Neuronal stem cell (in vitro differentiated cells): ENCODE data around the gene ACTR1A.
A peak's percentile ranks its signal among the peaks of the same experiment; 100 is the strongest.

Source experiments
- DNase-seq: peaks from one replicate; pipeline ENCODE4 v3.0.0-alpha.2; 2013; ENCODE audit warnings: low spot score
- H2AFZ ChIP-seq: one replicate; pipeline ENCODE4 v1.6.1; 2013; ENCODE audit warnings: mild to moderate bottlenecking, low read length, inconsistent platforms
- H2AK5ac ChIP-seq: 2 replicates; pipeline ENCODE4 v1.6.1; 2013; ENCODE audit warnings: low read depth, mild to moderate bottlenecking, inconsistent platforms, low read length, moderate library complexity, mixed read lengths
- H2BK120ac ChIP-seq: 2 replicates; pipeline ENCODE4 v1.6.1; 2013; ENCODE audit warnings: low read depth, mild to moderate bottlenecking, inconsistent platforms, low read length, moderate library complexity, mixed read lengths
- H2BK12ac ChIP-seq: one replicate; pipeline ENCODE4 v1.6.1; 2013; ENCODE audit warnings: low read length, inconsistent platforms
- H2BK15ac ChIP-seq: 2 replicates; pipeline ENCODE4 v1.6.1; 2013; ENCODE audit warnings: mild to moderate bottlenecking, low read length, inconsistent platforms, mixed read lengths
- H2BK5ac ChIP-seq: one replicate; pipeline ENCODE4 v1.6.1; 2013; ENCODE audit warnings: inconsistent platforms, mild to moderate bottlenecking, low read length, moderate library complexity
- H3K14ac ChIP-seq: one replicate; pipeline ENCODE4 v1.6.1; 2013; ENCODE audit warnings: low read length, inconsistent platforms
- H3K18ac ChIP-seq: 2 replicates; pipeline ENCODE4 v1.6.1; 2013; ENCODE audit warnings: low read length, inconsistent platforms
- H3K23ac ChIP-seq: 2 replicates; pipeline ENCODE4 v1.6.1; 2013; ENCODE audit warnings: low read depth, mild to moderate bottlenecking, mixed read lengths, low read length, inconsistent platforms; ENCODE audit not compliant: poor library complexity
- H3K27ac ChIP-seq: replicated peaks from 3 replicates; pipeline ENCODE4 v1.5.1; 2013; ENCODE audit warnings: low read length, inconsistent platforms
- H3K27me3 ChIP-seq, 3 experiments: 2 replicates each; pipeline ENCODE4 v1.6.1; 2013; ENCODE audit warnings: low read length in 3 of 3, mild to moderate bottlenecking in 2 of 3, inconsistent platforms in 1 of 3, low read depth in 1 of 3, mixed read lengths in 1 of 3, moderate library complexity in 1 of 3; ENCODE audit not compliant: control insufficient read depth in 3 of 3, insufficient read depth in 3 of 3
- H3K36me3 ChIP-seq, 2 donors: replicated peaks in 1 of 2; 2 replicates each; pipeline ENCODE4 v1.6.1; 2013; ENCODE audit warnings: low read length in 2 of 2; ENCODE audit not compliant: control insufficient read depth in 2 of 2, insufficient read depth in 2 of 2
- H3K4ac ChIP-seq: 2 replicates; pipeline ENCODE4 v1.6.1; 2013; ENCODE audit warnings: inconsistent platforms, mild to moderate bottlenecking, low read length, moderate library complexity
- H3K4me1 ChIP-seq, 2 donors: 1 replicate in 1 of 2; 2 replicates in 1 of 2; pipeline ENCODE4 v1.6.1; 2013; ENCODE audit warnings: low read length in 2 of 2, low read depth in 1 of 2; ENCODE audit not compliant: control insufficient read depth in 2 of 2, insufficient read depth in 1 of 2
- H3K4me2 ChIP-seq: one replicate; pipeline ENCODE4 v1.6.1; 2013; ENCODE audit warnings: mild to moderate bottlenecking, low read length, inconsistent platforms; ENCODE audit not compliant: insufficient read depth, poor library complexity, severe bottlenecking
- H3K4me3 ChIP-seq, 2 donors: 2 replicates each; pipeline ENCODE4 v1.5.1; 2013; ENCODE audit warnings: low read length in 2 of 2, mild to moderate bottlenecking in 2 of 2, inconsistent platforms in 1 of 2, moderate library complexity in 1 of 2
- H3K79me1 ChIP-seq: one replicate; pipeline ENCODE4 v1.6.1; 2013; ENCODE audit warnings: low read depth, mild to moderate bottlenecking, inconsistent platforms, low read length, moderate library complexity
- H3K9ac ChIP-seq: one replicate; pipeline ENCODE4 v1.6.1; 2013; ENCODE audit warnings: mild to moderate bottlenecking, low read depth, low read length, inconsistent platforms; ENCODE audit not compliant: poor library complexity
- H3K9me3 ChIP-seq, 2 donors: replicated peaks in 1 of 2; 2 replicates each; pipeline versions ENCODE3 to v1.6.1; 2013; ENCODE audit warnings: low read length in 2 of 2, mild to moderate bottlenecking in 2 of 2, inconsistent platforms in 1 of 2, low read depth in 1 of 2, mixed read lengths in 1 of 2, moderate library complexity in 1 of 2; ENCODE audit not compliant: control insufficient read depth in 2 of 2, insufficient read depth in 1 of 2
- H4K8ac ChIP-seq: one replicate; pipeline ENCODE4 v1.6.1; 2013; ENCODE audit warnings: low read depth, mild to moderate bottlenecking, inconsistent platforms, low read length, moderate library complexity
- H4K91ac ChIP-seq: one replicate; pipeline ENCODE4 v1.6.1; 2013; ENCODE audit warnings: low read length, low read depth, mild to moderate bottlenecking, inconsistent platforms; ENCODE audit not compliant: poor library complexity
- WGBS, 2 donors: extraction: QIAGEN DNeasy Blood & Tissue Kit; methylation state at CpG; one replicate each; pipeline ENCODE4 v1.1.7; 2013; ENCODE audit warnings: missing lambda C conversion rate in 2 of 2, mixed read lengths in 1 of 2; ENCODE audit not compliant: insufficient read length in 2 of 2, insufficient replicate concordance in 1 of 2; ENCODE audit errors: extremely low coverage in 2 of 2; 5-methylcytosine and 5-hydroxymethylcytosine counted together

The ACTR1A gene

DNA sequence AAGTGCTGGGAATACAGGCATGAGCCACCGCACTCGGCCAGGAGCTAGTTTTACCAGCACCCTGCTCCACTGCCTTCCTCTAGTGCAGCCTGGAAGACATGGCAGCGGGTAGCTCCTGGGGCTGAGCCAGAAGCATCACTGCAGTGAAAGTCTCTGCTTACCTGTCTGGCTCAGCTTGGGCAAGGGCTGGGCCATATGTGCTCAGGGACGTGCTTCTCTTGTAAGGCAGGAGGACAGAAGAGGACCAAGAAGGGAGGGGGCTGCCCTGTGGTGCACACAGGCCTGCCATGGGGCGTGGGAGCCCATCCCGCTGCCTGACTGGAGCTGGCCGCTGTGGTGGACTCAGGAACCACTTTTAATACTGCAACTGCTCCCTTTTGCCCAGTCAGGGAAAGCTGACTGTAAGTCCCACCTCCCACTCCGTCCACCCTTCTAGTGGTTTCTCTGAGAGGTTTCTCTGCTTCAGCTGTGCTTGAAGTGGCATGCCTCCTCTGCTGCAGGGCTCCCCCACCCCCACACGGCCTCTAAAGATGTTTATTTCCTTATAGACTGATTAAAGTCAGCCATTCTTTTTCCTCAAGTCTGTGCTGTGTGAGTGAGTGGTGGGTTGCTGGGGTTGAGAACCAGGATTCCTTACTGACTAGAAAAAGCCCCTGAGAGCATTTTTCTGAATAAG lies 25.9 kb downstream of the ACTR1A start:
- Histone ChIP-seq H2BK120ac (no peak overlapping the region), H3K14ac (no peak overlapping the region), H3K9ac (no peak overlapping the region), H3K4me3 (no peak overlapping the region), H3K23ac (no peak overlapping the region), H2BK12ac (no peak overlapping the region), H3K4me2 (no peak overlapping the region), H2BK15ac (no peak overlapping the region), H2AFZ (no peak overlapping the region), H4K91ac (no peak overlapping the region), H3K18ac (no peak overlapping the region), H3K4me1 (no peaks in the 10 kb centered on the region), H3K9me3 (no peaks in the 10 kb centered on the region), H2AK5ac (no peak overlapping the region), H3K4ac (no peak overlapping the region), H3K79me1 (peaks cover 2% of the 10 kb centered on the region), H3K27me3 (no peaks in the 10 kb centered on the region), H4K8ac (no peak overlapping the region), H2BK5ac (no peak overlapping the region), H3K36me3 (peaks cover 21 to 74% of the 10 kb centered on the region in 2 donors), H3K27ac (no peak overlapping the region)
- DNase-seq, result no peak
- no CpG with 5 or more reads among the region's 9 CpGs for WGBS, 2 donors

DNA sequence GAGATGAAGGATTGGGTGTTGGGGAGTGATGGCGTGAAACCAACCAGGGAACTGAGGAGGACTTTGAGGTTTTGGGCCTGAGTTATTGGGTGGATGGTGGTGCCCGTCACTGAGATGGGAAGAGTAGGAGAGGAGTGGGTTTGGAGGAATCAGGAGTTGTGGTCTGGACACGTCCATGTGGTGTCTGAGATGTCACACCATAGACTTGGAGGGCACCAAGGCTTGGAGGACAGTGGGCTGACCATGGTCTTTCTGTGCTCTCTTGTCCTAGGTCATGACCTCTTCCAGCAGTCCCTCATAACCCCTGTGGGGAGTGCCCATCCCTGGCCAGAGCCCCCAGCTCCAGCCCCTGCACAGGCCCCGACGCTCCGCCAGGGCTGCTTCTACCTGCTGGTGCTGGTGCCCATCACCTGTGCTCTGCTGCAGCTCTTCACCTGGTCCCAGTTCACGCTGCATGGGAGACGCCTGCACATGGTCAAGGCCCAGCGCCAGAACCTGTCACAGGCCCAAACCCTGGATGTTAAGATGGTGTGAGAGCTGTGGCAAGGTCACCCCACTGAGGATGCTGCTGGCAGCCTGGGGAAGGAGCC lies 27.0 kb downstream of the ACTR1A start:
- Histone ChIP-seq H2AK5ac (peak overlapping the region; percentile 70), H2BK12ac (peak overlapping the region; percentile 22), H2BK5ac (no peak overlapping the region), H4K8ac (no peak overlapping the region), H3K4me2 (no peak overlapping the region), H3K4ac (no peak overlapping the region), H3K18ac (peak overlapping the region; percentile 13), H2AFZ (no peak overlapping the region), H3K14ac (peak overlapping the region; percentile 56), H3K23ac (no peak overlapping the region), H3K4me3 (no peak overlapping the region), H3K9ac (no peak overlapping the region), H3K4me1 (no peaks in the 10 kb centered on the region), H3K36me3 (peaks cover 10 to 63% of the 10 kb centered on the region in 2 donors), H3K9me3 (no peaks in the 10 kb centered on the region), H3K79me1 (no peaks in the 10 kb centered on the region), H2BK120ac (peak overlapping the region; percentile 81), H3K27ac (no peak overlapping the region), H2BK15ac (no peak overlapping the region), H4K91ac (no peak overlapping the region), H3K27me3 (no peaks in the 10 kb centered on the region)
- WGBS, 2 donors, result no CpG with 5 or more reads among the region's 9 CpGs
- DNase-seq, result no peak

DNA sequence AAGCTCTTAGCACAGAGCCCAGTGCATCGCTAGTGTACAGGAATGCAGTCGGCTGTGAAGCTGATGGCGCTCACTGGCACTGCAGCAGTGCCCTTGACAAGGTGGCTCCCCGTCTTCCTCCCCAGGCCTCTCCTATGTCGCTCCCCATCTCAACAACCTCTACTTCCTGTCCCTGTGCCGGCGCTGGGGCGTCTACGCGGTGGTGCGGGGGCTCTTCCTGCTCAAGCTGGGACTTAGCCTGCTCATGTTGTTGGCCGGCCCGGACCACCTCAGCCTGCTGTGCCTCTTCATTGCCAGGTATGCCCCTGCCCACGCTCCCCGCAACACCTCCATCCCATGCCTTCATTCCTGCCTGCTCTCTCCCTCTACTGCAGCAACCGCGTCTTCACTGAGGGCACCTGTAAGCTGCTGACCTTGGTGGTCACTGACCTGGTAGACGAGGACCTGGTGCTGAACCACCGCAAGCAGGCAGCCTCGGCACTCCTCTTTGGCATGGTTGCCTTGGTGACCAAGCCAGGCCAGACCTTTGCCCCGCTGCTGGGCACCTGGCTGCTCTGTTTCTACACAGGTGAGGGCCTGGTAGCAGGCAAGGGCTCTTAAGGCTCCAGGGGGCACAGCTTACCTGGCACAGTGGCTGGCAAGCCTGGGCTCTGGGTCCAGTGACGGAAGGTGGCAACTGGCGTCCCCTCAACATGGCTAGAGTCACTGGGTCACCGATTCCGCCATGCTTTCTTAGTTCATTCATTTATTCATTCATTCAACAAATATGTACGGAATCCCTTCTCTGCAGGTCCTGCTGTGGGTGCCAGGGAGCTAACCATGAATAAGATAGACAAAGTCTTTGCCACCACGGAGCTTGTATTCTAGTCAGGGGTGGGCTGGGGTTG lies 28.8 kb downstream of the ACTR1A start:
- Histone ChIP-seq H3K14ac (no peak overlapping the region), H3K18ac (peak overlapping the region; percentile 38)

More for the DNA sequence above, 28.8 kb downstream of the ACTR1A start:
- Histone ChIP-seq H2BK120ac (peak overlapping the region; percentile 74), H3K4ac (no peak overlapping the region), H2BK5ac (peak overlapping the region; percentile 93), H2AK5ac (peak overlapping the region; percentile 63), H3K36me3 (peaks cover under 1 to 60% of the 10 kb centered on the region in 2 donors), H3K9me3 (no peaks in the 10 kb centered on the region), H4K8ac (peak overlapping the region; percentile 56), H3K27ac (no peak overlapping the region), H2BK15ac (no peak overlapping the region), H4K91ac (no peak overlapping the region), H3K4me2 (no peak overlapping the region), H3K4me1 (no peaks in the 10 kb centered on the region), H3K23ac (no peak overlapping the region), H3K79me1 (peaks cover 2% of the 10 kb centered on the region), H2BK12ac (no peak overlapping the region), H3K27me3 (no peaks in the 10 kb centered on the region), H2AFZ (no peak overlapping the region), H3K9ac (peak overlapping the region; percentile 70), H3K4me3 (no peak overlapping the region)
- WGBS, 2 donors, result no CpG with 5 or more reads among the region's 27 CpGs
- no peak for DNase-seq
